ENCODE data around the gene PDE6B.
"Not testable (repeated sequence)": the region's sequence is repeated elsewhere in the genome, so short reads cannot be mapped to it uniquely, and the experiment has no call there.

The PDE6B gene

DNA sequence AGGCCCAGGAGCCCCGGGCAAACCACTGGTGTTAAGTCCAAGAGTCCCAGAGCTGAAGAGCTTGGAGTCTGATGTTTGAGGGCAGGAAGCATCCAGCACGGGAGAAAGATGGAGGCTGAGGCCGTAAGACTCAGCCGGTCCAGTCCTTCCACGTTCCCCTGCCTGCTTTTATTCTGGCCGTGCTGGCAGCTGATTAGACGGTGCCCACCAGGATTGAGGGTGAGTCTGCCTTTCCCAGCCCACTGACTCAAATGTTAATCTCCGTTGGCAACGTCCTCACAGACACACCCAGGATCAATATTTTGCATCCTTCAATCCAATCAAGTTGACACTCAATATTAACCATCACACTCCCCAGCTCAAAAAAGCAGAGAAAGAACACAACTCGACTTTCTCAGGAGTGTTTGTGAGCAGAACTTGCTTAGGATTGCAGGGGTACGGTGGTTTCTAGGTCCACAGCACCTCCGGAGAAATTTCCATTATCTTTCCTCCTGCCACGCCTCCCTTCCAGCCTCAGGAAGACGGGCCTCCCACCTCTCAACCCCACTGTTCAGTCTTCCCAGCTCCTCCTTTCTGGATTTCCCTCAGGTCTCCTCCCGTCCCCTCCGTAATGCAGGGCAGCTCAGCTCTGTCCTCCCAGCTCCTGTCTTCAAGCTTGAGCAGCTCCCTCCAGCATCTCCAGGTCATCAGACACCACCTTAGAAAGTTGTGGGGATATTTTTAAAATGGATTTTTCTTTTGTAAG, 36.0 kb upstream of the PDE6B start:
- Histone ChIP-seq H3K27me3 (ENCODE audit: insufficient read depth, low read length) (no peaks in the 10 kb centered on the region), H3K9me3 (ENCODE audit: low read length) (no peaks in the 10 kb centered on the region), H3K4me3 (ENCODE audit: low read length) (no peak overlapping the region), H3K4me1 (ENCODE audit: insufficient read depth, low read length) (peaks cover 2% of the 10 kb centered on the region), H2AFZ (ENCODE audit: low read depth, low read length) (no peak overlapping the region), H3K36me3 (ENCODE audit: insufficient read depth, low read length) (no peaks in the 10 kb centered on the region)

DNA sequence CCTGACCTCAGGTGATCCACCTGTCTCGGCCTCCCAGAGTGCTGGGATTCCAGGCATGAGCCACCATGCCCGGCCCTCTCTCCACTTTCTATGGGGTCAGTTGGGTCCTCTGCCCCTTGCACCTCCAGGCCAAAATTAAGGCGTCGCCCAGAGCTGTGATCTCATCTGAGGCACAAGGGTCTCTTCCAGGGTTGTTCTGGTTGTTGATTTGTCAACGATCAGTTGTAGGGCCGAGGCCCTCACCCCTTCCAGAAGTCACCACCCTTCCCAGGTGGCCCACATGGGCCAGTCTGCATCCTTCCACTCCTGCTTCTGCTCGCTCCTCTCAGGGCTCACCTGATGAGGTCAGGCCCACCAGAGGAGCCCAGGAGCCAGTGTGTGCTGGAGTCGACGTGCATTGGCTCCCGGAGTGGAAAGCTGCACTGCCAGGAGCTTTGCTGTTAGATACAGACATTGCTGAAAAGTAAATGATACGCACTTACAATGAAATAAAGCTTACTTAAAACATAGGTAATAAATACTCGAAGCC, 35.0 kb upstream of the PDE6B start:
- H2AFZ ChIP-seq (ENCODE audit: low read depth, low read length), result no peak overlapping the region
- no peaks in the 10 kb centered on the region for H3K36me3 ChIP-seq (ENCODE audit: insufficient read depth, low read length)
- no peak overlapping the region for H3K4me3 ChIP-seq (ENCODE audit: low read length)
- H3K9me3 ChIP-seq (ENCODE audit: low read length), result no peaks in the 10 kb centered on the region
- no peaks in the 10 kb centered on the region for H3K27me3 ChIP-seq (ENCODE audit: insufficient read depth, low read length)
- H3K4me1 ChIP-seq (ENCODE audit: insufficient read depth, low read length), result peaks cover 2% of the 10 kb centered on the region

DNA sequence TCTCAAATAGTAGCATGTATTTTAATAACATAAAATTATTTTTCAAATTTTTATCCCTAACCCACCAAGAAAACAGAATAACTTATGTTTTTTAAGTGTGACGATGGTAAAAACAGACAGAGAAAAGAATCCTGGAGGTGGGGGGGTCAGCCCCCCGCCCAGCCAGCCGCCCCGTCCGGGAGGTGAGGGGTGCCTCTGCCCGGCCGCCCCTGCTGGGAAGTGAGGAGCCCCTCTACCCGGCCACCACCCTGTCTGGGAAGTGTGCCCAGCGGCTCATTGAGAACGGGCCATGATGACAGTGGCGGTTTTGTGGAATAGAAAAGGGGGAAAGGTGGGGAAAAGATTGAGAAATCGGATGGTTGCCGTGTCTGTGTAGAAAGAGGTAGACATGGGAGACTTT, 33.2 kb upstream of the PDE6B start:
- not testable (repeated sequence) for H3K4me3 ChIP-seq (ENCODE audit: low read length); H2AFZ ChIP-seq (ENCODE audit: low read depth, low read length); H3K27me3 ChIP-seq (ENCODE audit: insufficient read depth, low read length); H3K36me3 ChIP-seq (ENCODE audit: insufficient read depth, low read length); H3K9me3 ChIP-seq (ENCODE audit: low read length); H3K4me1 ChIP-seq (ENCODE audit: insufficient read depth, low read length)

DNA sequence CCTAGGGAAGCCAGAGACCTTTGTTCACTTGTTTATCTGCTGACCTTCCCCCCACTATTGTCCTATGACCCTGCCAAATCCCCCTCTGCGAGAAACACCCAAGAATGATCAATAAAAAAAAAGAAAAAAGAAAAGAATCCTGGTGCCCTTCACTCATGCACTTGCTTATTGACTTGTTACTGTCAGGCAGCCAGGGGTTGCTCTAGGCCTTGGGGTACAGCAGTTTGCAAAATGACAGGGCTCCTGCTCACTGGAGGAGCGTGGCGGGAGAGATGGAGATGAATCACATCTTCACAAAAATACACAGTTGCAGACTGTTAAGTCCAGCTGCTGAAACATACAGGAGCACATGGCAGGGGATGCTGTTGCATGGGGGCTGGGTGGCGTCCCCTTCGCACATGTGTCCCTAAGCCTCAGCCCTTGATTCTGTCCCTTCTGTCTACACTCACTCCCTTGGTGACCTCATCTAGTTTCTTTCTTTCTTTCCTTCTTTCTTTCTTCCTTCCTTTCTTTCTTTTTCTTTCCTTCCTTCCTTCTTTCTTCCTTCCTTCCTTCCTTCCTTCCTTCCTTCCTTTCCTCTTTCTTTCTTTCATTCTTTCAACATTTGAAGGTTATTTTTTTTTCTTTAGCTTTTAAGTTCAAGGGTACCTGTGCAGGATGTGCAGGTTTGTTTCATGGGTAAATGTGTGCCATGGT, 32.4 kb upstream of the PDE6B start:
- Histone ChIP-seq H3K4me1 (ENCODE audit: insufficient read depth, low read length) (peaks cover 2% of the 10 kb centered on the region), H2AFZ (ENCODE audit: low read depth, low read length) (no peak overlapping the region), H3K27me3 (ENCODE audit: insufficient read depth, low read length) (no peaks in the 10 kb centered on the region), H3K9me3 (ENCODE audit: low read length) (no peaks in the 10 kb centered on the region), H3K4me3 (ENCODE audit: low read length) (no peak overlapping the region), H3K36me3 (ENCODE audit: insufficient read depth, low read length) (no peaks in the 10 kb centered on the region)

DNA sequence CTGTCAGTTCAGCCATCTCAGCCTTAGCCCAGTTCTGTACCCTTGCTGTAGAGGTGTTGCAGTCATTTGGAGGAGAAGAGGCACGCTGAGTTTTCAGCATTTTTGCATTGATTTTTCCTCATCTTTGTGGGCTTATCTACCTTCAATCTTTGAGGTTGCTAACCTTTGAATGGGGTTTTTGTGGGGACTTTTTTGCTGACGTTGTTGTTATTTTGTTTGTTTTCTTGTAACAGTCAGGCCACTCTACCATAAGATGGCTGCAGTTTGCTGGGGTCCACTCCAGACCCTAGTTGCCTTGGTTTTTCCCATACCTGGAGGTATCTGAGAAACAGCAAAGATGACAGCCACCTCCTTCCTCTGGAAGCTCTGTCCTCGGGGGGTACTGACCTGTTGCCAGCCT, 26.4 kb upstream of the PDE6B start:
- Histone ChIP-seq H2AFZ (ENCODE audit: low read depth, low read length) (no peak overlapping the region), H3K27me3 (ENCODE audit: insufficient read depth, low read length) (peaks cover 2% of the 10 kb centered on the region), H3K9me3 (ENCODE audit: low read length) (peaks cover 4% of the 10 kb centered on the region), H3K4me3 (ENCODE audit: low read length) (no peak overlapping the region), H3K36me3 (ENCODE audit: insufficient read depth, low read length) (no peaks in the 10 kb centered on the region), H3K4me1 (ENCODE audit: insufficient read depth, low read length) (no peaks in the 10 kb centered on the region)

DNA sequence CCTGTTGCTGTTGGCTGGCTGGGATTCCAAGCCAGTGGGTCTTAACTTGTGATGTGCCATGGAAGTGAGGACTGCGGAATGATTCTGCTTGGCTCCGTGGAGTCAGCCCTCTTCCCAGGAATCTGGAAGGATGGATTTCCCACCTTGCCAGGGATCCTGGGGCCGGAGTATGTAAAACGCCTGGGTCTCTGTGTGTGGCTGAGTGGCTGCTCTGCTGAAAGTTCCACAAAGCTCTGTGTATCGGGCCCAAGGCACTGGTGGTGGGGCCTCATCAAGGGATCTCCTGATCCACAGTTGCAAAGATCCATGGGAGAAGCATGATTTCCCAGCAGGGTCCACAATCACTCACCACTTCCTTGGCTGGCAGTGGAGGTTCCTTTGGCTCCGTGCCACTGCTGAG, 25.2 kb upstream of the PDE6B start:
- H3K4me1 ChIP-seq (ENCODE audit: insufficient read depth, low read length), result no peaks in the 10 kb centered on the region
- no peak overlapping the region for H2AFZ ChIP-seq (ENCODE audit: low read depth, low read length)
- H3K9me3 ChIP-seq (ENCODE audit: low read length), result peaks cover 4% of the 10 kb centered on the region
- peaks cover 2% of the 10 kb centered on the region for H3K27me3 ChIP-seq (ENCODE audit: insufficient read depth, low read length)
- H3K36me3 ChIP-seq (ENCODE audit: insufficient read depth, low read length), result no peaks in the 10 kb centered on the region
- no peak overlapping the region for H3K4me3 ChIP-seq (ENCODE audit: low read length)

DNA sequence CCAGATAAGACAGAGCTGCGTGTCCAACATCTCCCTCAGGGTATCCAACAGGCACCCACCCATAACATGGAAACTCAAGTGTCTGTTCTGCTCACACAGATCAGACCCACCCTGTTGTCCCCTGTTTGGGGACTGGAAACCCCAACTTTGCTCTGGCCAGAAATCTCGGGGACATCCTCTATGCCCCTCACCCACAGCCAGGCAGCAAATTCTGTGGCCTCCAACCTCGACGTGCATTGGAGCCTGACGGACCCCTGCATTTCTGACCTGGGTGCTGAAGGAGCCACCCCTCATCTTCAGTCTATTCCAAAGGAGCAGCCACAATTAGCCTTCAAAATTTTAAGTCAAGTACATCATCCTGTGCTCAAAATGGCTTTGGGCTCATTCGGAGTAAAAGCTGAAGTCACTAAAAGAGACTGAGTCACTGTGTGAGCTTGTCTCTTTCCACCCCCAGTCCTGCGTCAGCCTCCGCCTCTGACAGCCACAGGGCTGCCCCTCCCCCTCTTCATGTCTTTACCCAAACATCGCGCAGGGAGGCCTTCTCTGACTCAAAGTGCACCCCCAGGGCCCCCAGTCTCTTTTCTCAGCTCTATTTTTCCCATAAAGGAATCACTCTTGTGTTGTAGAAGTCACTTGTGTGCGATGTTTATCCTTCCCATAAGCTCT, 24.4 kb upstream of the PDE6B start:
- Histone ChIP-seq H3K4me3 (ENCODE audit: low read length) (no peak overlapping the region), H3K27me3 (ENCODE audit: insufficient read depth, low read length) (peaks cover 2% of the 10 kb centered on the region), H2AFZ (ENCODE audit: low read depth, low read length) (no peak overlapping the region), H3K36me3 (ENCODE audit: insufficient read depth, low read length) (no peaks in the 10 kb centered on the region), H3K4me1 (ENCODE audit: insufficient read depth, low read length) (no peaks in the 10 kb centered on the region), H3K9me3 (ENCODE audit: low read length) (peaks cover 4% of the 10 kb centered on the region)

DNA sequence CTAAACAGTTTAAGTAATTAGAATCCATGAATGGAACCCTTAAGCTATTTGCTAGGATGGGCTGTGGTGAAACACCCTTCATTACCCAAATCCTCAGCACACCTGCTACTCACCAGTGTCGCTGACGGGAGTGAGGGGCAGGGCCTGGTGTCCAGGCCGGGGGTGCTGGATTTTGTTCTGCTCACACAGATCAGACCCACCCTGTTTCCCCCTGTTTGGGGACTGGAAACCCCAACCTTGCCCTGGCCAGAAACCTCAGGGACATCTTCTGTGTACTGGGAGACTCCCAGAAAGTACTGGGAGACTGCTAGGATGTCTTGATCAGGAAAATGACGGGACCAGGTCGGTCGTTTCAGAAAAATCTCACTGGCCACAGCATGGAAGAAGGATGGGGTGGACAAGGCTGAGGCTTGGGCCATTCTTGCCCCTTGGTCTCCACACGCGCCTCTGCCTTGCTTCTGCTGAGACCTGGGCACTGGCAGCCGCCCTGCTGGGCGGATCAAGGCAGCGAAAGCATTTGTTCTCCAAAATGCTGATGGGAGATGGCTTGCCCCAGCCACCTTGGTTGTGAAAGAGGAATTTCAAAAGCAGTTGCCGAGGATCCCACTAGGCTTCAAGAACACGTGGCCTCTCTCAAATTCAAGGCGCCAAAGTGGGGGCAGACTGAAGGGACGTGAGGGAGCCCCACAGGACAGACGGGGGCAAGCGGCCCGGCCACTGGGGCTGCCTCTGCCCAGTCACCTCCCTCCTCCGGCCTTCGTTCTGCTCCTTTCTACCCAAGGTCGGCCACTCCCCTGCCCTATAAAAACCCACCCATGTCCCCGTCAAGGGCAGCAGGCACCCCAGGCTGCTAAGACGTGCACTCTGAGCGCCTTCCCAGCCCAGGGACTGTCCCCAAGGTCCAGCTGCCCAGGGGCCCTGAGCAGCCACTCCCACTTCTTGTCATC, 23.5 kb upstream of the PDE6B start:
- H3K36me3 ChIP-seq (ENCODE audit: insufficient read depth, low read length), result no peaks in the 10 kb centered on the region
- H2AFZ ChIP-seq (ENCODE audit: low read depth, low read length), result no peak overlapping the region
- H3K9me3 ChIP-seq (ENCODE audit: low read length), result peaks cover 4% of the 10 kb centered on the region
- H3K4me1 ChIP-seq (ENCODE audit: insufficient read depth, low read length), result no peaks in the 10 kb centered on the region
- peaks cover 2% of the 10 kb centered on the region for H3K27me3 ChIP-seq (ENCODE audit: insufficient read depth, low read length)
- H3K4me3 ChIP-seq (ENCODE audit: low read length), result no peak overlapping the region

DNA sequence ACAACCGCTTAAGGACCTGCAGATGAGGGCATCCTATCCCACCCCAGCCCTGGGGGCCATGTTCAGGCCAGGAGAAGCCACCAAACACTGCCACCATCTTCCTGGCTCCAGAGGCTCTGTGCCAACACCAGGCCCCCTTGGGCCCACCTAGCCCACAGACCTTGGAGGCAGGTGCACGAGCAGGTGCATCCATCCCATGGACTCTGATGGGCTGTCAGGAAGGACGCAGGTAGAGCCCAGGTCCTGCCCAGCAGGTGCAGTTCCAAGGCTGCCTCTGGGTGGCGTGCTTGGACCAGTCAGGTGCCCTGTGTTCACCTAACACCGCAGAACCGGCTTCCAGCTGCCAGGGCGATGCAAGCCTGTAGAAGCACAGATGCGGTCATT, 22.8 kb upstream of the PDE6B start:
- peaks cover 2% of the 10 kb centered on the region for H3K27me3 ChIP-seq (ENCODE audit: insufficient read depth, low read length)
- no peaks in the 10 kb centered on the region for H3K4me1 ChIP-seq (ENCODE audit: insufficient read depth, low read length)
- no peak overlapping the region for H2AFZ ChIP-seq (ENCODE audit: low read depth, low read length)
- H3K4me3 ChIP-seq (ENCODE audit: low read length), result no peak overlapping the region
- no peaks in the 10 kb centered on the region for H3K36me3 ChIP-seq (ENCODE audit: insufficient read depth, low read length)
- peaks cover 4% of the 10 kb centered on the region for H3K9me3 ChIP-seq (ENCODE audit: low read length)

DNA sequence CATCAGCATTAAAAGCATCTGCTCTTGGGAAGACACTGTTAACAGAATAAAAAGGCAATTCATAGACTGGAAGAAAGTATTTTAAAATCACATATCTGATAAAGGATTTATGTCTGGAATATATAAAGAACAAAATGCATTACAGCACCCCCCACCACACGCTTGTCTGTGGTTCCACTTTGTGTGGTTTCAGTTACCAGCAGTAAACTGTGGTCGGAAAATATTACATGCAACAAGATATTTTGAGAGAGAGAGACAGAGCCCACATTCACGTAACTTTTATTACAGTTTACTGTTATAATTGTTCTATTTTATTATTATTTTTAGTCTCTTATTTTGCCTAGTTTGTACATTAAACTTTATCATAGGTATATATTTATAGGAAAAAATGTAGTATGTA, 21.2 kb upstream of the PDE6B start:
- peaks cover under 1% of the 10 kb centered on the region for H3K9me3 ChIP-seq (ENCODE audit: low read length)
- no peaks in the 10 kb centered on the region for H3K4me1 ChIP-seq (ENCODE audit: insufficient read depth, low read length)
- no peaks in the 10 kb centered on the region for H3K27me3 ChIP-seq (ENCODE audit: insufficient read depth, low read length)
- H3K4me3 ChIP-seq (ENCODE audit: low read length), result no peak overlapping the region
- H2AFZ ChIP-seq (ENCODE audit: low read depth, low read length), result no peak overlapping the region
- no peaks in the 10 kb centered on the region for H3K36me3 ChIP-seq (ENCODE audit: insufficient read depth, low read length)

DNA sequence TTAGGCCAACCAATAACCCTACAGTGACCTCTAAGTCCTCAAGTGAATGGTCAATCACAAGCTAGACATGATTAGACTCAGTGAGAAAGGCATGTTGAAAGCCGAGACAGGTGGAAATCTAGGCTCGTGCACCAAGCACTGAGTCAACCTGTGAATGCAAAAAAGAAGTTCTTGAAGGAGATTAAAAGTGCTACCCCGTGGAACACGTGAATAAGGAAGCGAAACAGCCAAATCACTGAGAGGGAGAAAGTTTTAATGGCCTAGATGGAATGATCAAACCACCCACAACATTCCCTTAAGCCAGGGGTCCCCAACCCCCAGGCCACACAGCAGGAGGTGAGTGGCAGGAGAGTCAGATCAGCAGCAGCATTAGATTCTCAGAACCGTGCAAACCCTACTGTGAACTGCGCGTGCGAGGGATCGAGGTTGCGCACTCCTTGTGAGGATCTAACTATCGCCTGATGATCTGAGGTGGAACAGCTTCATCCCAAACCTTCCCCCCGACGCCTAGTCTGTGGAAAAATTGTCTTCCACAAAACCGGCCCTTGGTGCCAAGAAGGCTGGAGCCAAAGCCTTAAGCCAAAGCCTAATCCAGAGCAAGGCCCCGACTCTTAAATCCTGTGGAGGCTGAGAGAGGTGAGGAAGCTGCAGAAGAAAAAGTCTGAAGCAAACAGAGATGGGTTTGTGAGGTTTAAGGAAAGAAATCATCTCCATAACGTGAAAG, 19.5 kb upstream of the PDE6B start:
- Histone ChIP-seq H3K4me3 (ENCODE audit: low read length) (no peak overlapping the region), H3K36me3 (ENCODE audit: insufficient read depth, low read length) (no peaks in the 10 kb centered on the region), H2AFZ (ENCODE audit: low read depth, low read length) (no peak overlapping the region), H3K9me3 (ENCODE audit: low read length) (no peaks in the 10 kb centered on the region), H3K27me3 (ENCODE audit: insufficient read depth, low read length) (no peaks in the 10 kb centered on the region), H3K4me1 (ENCODE audit: insufficient read depth, low read length) (no peaks in the 10 kb centered on the region)

DNA sequence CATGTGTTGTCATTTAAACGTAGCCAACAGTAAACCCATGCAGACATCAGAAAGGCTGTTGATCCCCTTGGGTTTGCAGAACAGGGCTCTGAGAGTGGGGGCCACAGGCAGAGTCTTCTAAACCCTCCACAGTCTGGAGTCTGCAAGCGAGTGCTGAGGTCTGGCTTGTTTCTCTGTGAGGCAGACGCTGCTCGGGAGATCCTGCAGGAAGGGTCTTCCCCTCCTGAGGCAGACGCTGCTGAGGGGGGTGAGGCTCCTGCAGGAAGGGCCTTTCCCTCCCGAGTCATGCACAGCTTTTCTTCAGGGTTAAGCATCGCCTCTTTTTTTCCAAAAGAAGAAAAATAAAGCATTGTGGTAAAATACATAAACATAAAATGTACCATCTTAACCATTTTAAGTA, 17.1 kb upstream of the PDE6B start:
- Histone ChIP-seq H2AFZ (ENCODE audit: low read depth, low read length) (no peak overlapping the region), H3K4me3 (ENCODE audit: low read length) (no peak overlapping the region), H3K36me3 (ENCODE audit: insufficient read depth, low read length) (no peaks in the 10 kb centered on the region), H3K4me1 (ENCODE audit: insufficient read depth, low read length) (no peaks in the 10 kb centered on the region), H3K27me3 (ENCODE audit: insufficient read depth, low read length) (no peaks in the 10 kb centered on the region), H3K9me3 (ENCODE audit: low read length) (no peaks in the 10 kb centered on the region)
